ENCODE data around the gene CEP85L. TPM values are rescaled to one million over a fixed set of nuclear protein-coding genes. Genes with fewer than 3 reads are reported as not detected.

Gene CEP85L
- total and polyA plus RNA-seq, 2 of the 13 experiments (the other 11 are each of a cell fraction or from before 2014, with no cell fraction given) = 0.44 to 1.7 TPM

DNA sequence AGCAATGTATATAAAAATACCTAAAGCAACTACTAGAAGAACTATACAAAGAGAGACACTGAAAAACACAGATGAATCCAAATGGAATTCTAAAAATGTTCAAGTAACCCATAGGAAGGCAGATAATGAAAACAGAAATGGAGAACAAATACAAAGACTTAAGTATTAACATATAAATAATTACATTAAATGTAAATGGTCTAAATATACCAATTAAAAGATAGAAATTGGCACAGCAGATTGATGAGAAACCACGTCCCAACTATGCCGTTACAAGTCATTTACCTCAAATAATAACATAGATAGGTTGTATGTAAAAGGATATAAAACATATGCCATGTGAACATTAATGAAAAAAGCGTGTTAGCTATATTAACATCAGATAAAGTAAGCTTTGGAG is 40.1 kb downstream of the CEP85L start:
- in situ Hi-C loops (cut with HindIII; ENCODE audit: extremely low pct_ligation_motif_present, low pct_unique_long_range_greater_than_20kb) (no loop called here), intact Hi-C loops (cut with micrococcal nuclease; ENCODE audit: unreplicated experiment) (no loop called here)
- 16% methylated on average over 3 of the region's 3 CpGs for WGBS (ENCODE audit: low lambda C conversion rate)
- DNase-seq (ENCODE audit: low spot score) = no peak
- TF ChIP-seq ZFX (CRISPR knock-in tag; IDR thresholded peaks at IDR 0.05; ENCODE audit: low read depth) (no peak), NPAS2 (CRISPR knock-in tag; IDR thresholded peaks at IDR 0.05; ENCODE audit: borderline replicate concordance) (no peak), ZNF142 (CRISPR knock-in tag; IDR thresholded peaks at IDR 0.05) (no peak), FOXK1 (CRISPR knock-in tag; IDR thresholded peaks at IDR 0.05; ENCODE audit: borderline replicate concordance, low read depth) (no peak), GZF1 (CRISPR knock-in tag; IDR thresholded peaks at IDR 0.05) (no peak), ZNF446 (CRISPR knock-in tag; IDR thresholded peaks at IDR 0.05) (no peak), XBP1 (CRISPR knock-in tag; IDR thresholded peaks at IDR 0.05) (no peak), ISL2 (CRISPR knock-in tag; IDR thresholded peaks at IDR 0.05) (no peak), SRSF1 (optimal IDR thresholded peaks at IDR 0.05; ENCODE audit: low read depth, low read length) (no peak), ZKSCAN1 (IDR thresholded peaks at IDR 0.05; ENCODE audit: low read length) (no peak), ISX (CRISPR knock-in tag; conservative IDR thresholded peaks at IDR 0.05) (no peak)
- TF ChIP-seq, protein P1, sequence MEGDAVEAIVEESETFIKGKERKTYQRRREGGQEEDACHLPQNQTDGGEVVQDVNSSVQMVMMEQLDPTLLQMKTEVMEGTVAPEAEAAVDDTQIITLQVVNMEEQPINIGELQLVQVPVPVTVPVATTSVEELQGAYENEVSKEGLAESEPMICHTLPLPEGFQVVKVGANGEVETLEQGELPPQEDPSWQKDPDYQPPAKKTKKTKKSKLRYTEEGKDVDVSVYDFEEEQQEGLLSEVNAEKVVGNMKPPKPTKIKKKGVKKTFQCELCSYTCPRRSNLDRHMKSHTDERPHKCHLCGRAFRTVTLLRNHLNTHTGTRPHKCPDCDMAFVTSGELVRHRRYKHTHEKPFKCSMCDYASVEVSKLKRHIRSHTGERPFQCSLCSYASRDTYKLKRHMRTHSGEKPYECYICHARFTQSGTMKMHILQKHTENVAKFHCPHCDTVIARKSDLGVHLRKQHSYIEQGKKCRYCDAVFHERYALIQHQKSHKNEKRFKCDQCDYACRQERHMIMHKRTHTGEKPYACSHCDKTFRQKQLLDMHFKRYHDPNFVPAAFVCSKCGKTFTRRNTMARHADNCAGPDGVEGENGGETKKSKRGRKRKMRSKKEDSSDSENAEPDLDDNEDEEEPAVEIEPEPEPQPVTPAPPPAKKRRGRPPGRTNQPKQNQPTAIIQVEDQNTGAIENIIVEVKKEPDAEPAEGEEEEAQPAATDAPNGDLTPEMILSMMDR (CRISPR knock-in tag; IDR thresholded peaks at IDR 0.05) = no peak
- TF ChIP-seq, protein P2, sequence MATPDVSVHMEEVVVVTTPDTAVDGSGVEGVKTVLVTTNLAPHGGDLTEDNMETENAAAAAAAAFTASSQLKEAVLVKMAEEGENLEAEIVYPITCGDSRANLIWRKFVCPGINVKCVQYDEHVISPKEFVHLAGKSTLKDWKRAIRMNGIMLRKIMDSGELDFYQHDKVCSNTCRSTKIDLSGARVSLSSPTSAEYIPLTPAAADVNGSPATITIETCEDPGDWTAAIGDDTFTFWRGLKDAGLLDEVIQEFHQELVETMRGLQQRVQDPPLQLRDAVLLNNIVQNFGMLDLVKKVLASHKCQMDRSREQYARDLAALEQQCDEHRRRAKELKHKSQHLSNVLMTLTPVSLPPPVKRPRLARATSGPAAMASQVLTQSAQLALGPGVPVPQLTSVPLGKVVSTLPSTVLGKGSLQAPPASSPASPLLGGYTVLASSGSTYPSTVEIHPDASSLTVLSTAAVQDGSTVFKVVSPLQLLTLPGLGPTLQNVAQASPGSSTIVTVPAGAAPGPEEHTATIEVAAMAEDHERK (CRISPR knock-in tag; IDR thresholded peaks at IDR 0.05; ENCODE audit: low read depth) = no peak
- Histone ChIP-seq H3K4me3 (replicated peaks in 1 of 3; ENCODE audit: insufficient read depth in 1 of 3, low read depth in 2 of 3, low read length in 3 of 3) (no peak overlapping the region), H3K79me2 (ENCODE audit: insufficient read depth, low read length) (no peaks in the 10 kb centered on the region), H3K9me3 (ENCODE audit: low read length) (no peaks in the 10 kb centered on the region), H3K36me3 (replicated peaks in 1 of 2; ENCODE audit: control insufficient read depth in 1 of 2, insufficient read depth in 2 of 2, low read length in 2 of 2) (no peaks in the 10 kb centered on the region), H3K4me1 (ENCODE audit: insufficient read depth, low read length) (no peaks in the 10 kb centered on the region), H2AFZ (ENCODE audit: low read length) (no peak overlapping the region), H3K4me2 (ENCODE audit: low read depth, low read length) (no peak overlapping the region), H3K9ac (ENCODE audit: insufficient read depth, low read depth, low read length) (no peak overlapping the region), H3K27me3 (ENCODE audit: control insufficient read depth in 1 of 2, insufficient read depth in 2 of 2, low read length in 2 of 2) (0 out of 5 replicates have a peak, but pooled peaks cover 0 to 7% of the 10 kb centered on the region in 2 experiments), H3K27ac (ENCODE audit: extremely low read length, insufficient read depth, low read length) (no peak overlapping the region), H4K20me1 (ENCODE audit: insufficient read depth, low read length) (no peaks in the 10 kb centered on the region)
- POLR2A ChIA-PET = no interaction called here
- no peak for FAIRE-seq
- no peak for ATAC-seq
- CTCF ChIA-PET (ENCODE audit: low intra/inter-chr PET ratio, low total read pairs) = no interaction called here
- BruUV-seq (replicated peaks) = no TSS peak

Measured in HepG2 (cell line).